CD14-positive monocyte (primary cell): ENCODE measurements around the gene FIGLA. TPM values are rescaled to one million over a fixed set of nuclear protein-coding genes. Genes with fewer than 3 reads are reported as not detected.
A peak's percentile ranks its signal among the peaks of the same experiment; 100 is the strongest.

Experiments used
- DNase-seq, 3 donors: peaks; one replicate each; pipeline ENCODE4 v3.0.0-alpha.2; 2011 to 2022
- H2AFZ ChIP-seq: 2 replicates; pipeline ENCODE4 v1.6.0; 2012; ENCODE audit warnings: mild to moderate bottlenecking, low read depth, low read length, inconsistent platforms; ENCODE audit not compliant: insufficient read depth, poor library complexity, severe bottlenecking
- H3K27ac ChIP-seq, 2 donors: 1 replicate in 1 of 2; 2 replicates in 1 of 2; pipeline ENCODE4 v1.5.1; 2012 to 2013; ENCODE audit warnings: low read length in 2 of 2, control low read depth in 1 of 2, inconsistent platforms in 1 of 2, low read depth in 1 of 2, mild to moderate bottlenecking in 1 of 2
- H3K27me3 ChIP-seq, 2 donors: one replicate each; pipeline versions ENCODE4 v1.6.0 to v1.6.1; 2011 to 2013; ENCODE audit warnings: low read length in 2 of 2; ENCODE audit not compliant: control insufficient read depth in 2 of 2, insufficient read depth in 2 of 2
- H3K36me3 ChIP-seq, 2 donors: replicated peaks in 1 of 2; 1 replicate in 1 of 2; 2 replicates in 1 of 2; pipeline versions ENCODE4 v1.5.1 to v1.6.1; 2012 to 2013; ENCODE audit warnings: low read length in 2 of 2, control low read depth in 1 of 2, inconsistent platforms in 1 of 2, mild to moderate bottlenecking in 1 of 2; ENCODE audit not compliant: insufficient read depth in 2 of 2, control insufficient read depth in 1 of 2
- H3K4me1 ChIP-seq, 2 donors: 1 replicate in 1 of 2; 2 replicates in 1 of 2; pipeline versions ENCODE4 v1.5.1 to v1.6.1; 2012 to 2013; ENCODE audit warnings: low read length in 2 of 2, control low read depth in 1 of 2, inconsistent platforms in 1 of 2, mild to moderate bottlenecking in 1 of 2, moderate library complexity in 1 of 2; ENCODE audit not compliant: insufficient read depth in 2 of 2, control insufficient read depth in 1 of 2
- H3K4me2 ChIP-seq: replicated peaks from 2 replicates; pipeline ENCODE3; 2012; ENCODE audit warnings: low read length, moderate library complexity, mild to moderate bottlenecking; ENCODE audit not compliant: poor library complexity, severe bottlenecking; ENCODE audit errors: extremely low read depth
- H3K4me3 ChIP-seq, 3 experiments: fragments of 200-600 bp in 1 of 3; sonication (generic) in 1 of 3; replicated peaks in 1 of 3; 1 replicate in 2 of 3; 2 replicates in 1 of 3; pipeline ENCODE4 v1.5.1; 2011 to 2013; ENCODE audit warnings: low read length in 3 of 3, mild to moderate bottlenecking in 3 of 3, control low read depth in 2 of 3, low read depth in 2 of 3, inconsistent platforms in 1 of 3, moderate library complexity in 1 of 3
- H3K79me2 ChIP-seq: 2 replicates; pipeline ENCODE4 v1.6.0; 2012; ENCODE audit warnings: mild to moderate bottlenecking, control low read depth, inconsistent platforms, low read length, moderate library complexity; ENCODE audit not compliant: insufficient read depth
- H3K9ac ChIP-seq: 2 replicates; pipeline ENCODE4 v1.6.0; 2017; ENCODE audit warnings: low read length, mild to moderate bottlenecking; ENCODE audit not compliant: insufficient read depth, poor library complexity, severe bottlenecking
- H3K9me3 ChIP-seq, 2 donors: replicated peaks in 1 of 2; 1 replicate in 1 of 2; 2 replicates in 1 of 2; pipeline versions ENCODE4 v1.5.1 to v1.6.1; 2012 to 2013; ENCODE audit warnings: low read length in 2 of 2, control low read depth in 1 of 2; ENCODE audit not compliant: control insufficient read depth in 1 of 2, insufficient read depth in 1 of 2
- H4K20me1 ChIP-seq: 2 replicates; pipeline ENCODE4 v1.6.0; 2012; ENCODE audit warnings: mild to moderate bottlenecking, low read length, control low read depth, moderate library complexity; ENCODE audit not compliant: insufficient read depth
- H3K27ac Mint-ChIP-seq, 7 donors: one replicate each; pipeline ENCODE4 v1.8.0; 2020; ENCODE audit warnings: mild to moderate bottlenecking in 7 of 7, mixed read lengths in 7 of 7, moderate library complexity in 6 of 7, inconsistent platforms in 2 of 7
- H3K27me3 Mint-ChIP-seq, 3 donors: one replicate each; pipeline ENCODE4 v1.8.0; 2021 to 2022; ENCODE audit warnings: low read depth in 3 of 3, mild to moderate bottlenecking in 3 of 3, mixed read lengths in 3 of 3, moderate library complexity in 3 of 3, inconsistent platforms in 1 of 3
- H3K36me3 Mint-ChIP-seq, 2 donors: one replicate each; pipeline ENCODE4 v1.8.0; 2020; ENCODE audit warnings: mixed read lengths in 2 of 2, inconsistent platforms in 1 of 2, mild to moderate bottlenecking in 1 of 2
- H3K4me1 Mint-ChIP-seq: one replicate; pipeline ENCODE4 v1.8.0; 2020; ENCODE audit warnings: mild to moderate bottlenecking, mixed read lengths
- H3K4me3 Mint-ChIP-seq, 2 donors: one replicate each; pipeline ENCODE4 v1.8.0; 2020; ENCODE audit warnings: mild to moderate bottlenecking in 2 of 2, mixed read lengths in 2 of 2, moderate library complexity in 1 of 2
- H3K9me3 Mint-ChIP-seq, 7 donors: one replicate each; pipeline ENCODE4 v1.8.0; 2020 to 2022; ENCODE audit warnings: mixed read lengths in 7 of 7, mild to moderate bottlenecking in 6 of 7, moderate library complexity in 6 of 7, inconsistent platforms in 2 of 7
- CTCF ChIP-seq: fragments of 200-600 bp; IDR thresholded peaks from one replicate; pipeline ENCODE4 v1.8.0; 2022; ENCODE audit warnings: antibody characterized with exemption, mild to moderate bottlenecking
- WGBS: methylation state at CpG from one replicate; pipeline ENCODE4 v1.1.5; 2013; ENCODE audit warnings: missing lambda C conversion rate; ENCODE audit not compliant: insufficient coverage; 5-methylcytosine and 5-hydroxymethylcytosine counted together
- intact Hi-C, 2 donors: fragments of 100-400 bp; cut with micrococcal nuclease; formaldehyde crosslinking; loops; one replicate each; pipeline versions ENCODE4 v1.15.0 to v1.15.1; 2023
- polyA plus RNA-seq, 3 donors: library from polyadenylated mRNA; depleted of rRNA in 1 of 3; unstranded in 2 of 3; stranded (reverse) in 1 of 3; fragments of 300-500 nt in 2 of 3; fragments of >200 nt in 1 of 3; fragmentation: Illumina TruSeq in 2 of 3; gene quantifications; 1 replicate in 2 of 3; 2 replicates in 1 of 3; pipeline ENCODE4 v1.2.3, GENCODE V29; 2012 to 2021

The FIGLA gene
- polyA plus RNA-seq, 3 donors, result 0.13 TPM; not detected in 2

- Histone ChIP-seq H3K4me3 (peak overlapping the region; percentile 3 to 73 (median 19)), H3K79me2 (no peaks in the 10 kb centered on the region), H2AFZ (peak overlapping the region; percentile 89), H3K9me3 (no peaks in the 10 kb centered on the region), H3K36me3 (no peaks in the 10 kb centered on the region), H3K4me1 (peaks cover 40 to 48% of the 10 kb centered on the region in 2 donors), H4K20me1 (no peaks in the 10 kb centered on the region), H3K27ac (no peak overlapping the region), H3K9ac (no peak overlapping the region), H3K4me2 (peak overlapping the region; percentile 82), H3K27me3 (peaks cover 37 to 52% of the 10 kb centered on the region in 2 donors)
- H3K9me3 Mint-ChIP-seq, result peaks cover 2 to 9% (median 4%) of the 10 kb centered on the region in 7 donors
- TF ChIP-seq CTCF, result peak; percentile 78
- peak overlapping the region in 1 of 7 donors; percentile 46 for H3K27ac Mint-ChIP-seq
- peak; percentile 58 to 72 (median 68) for DNase-seq
- peaks cover 48% of the 10 kb centered on the region for H3K4me1 Mint-ChIP-seq
- peaks cover 30 to 49% (median 46%) of the 10 kb centered on the region in 3 donors for H3K27me3 Mint-ChIP-seq
- peak overlapping the region; percentile 80 to 94 for H3K4me3 Mint-ChIP-seq
- WGBS, result 10% methylated on average over 23 of the region's 33 CpGs
- H3K36me3 Mint-ChIP-seq, result peaks cover 11 to 19% of the 10 kb centered on the region in 2 donors
- intact Hi-C loops, result loop anchor here (5.0 kb wide), 4 partner anchors 68 to 158 kb away; no protein-coding TSS in a partner anchor
Observed at GRCh38 chr2:70789304-70790135, 923 bp downstream of the FIGLA start.

DNA sequence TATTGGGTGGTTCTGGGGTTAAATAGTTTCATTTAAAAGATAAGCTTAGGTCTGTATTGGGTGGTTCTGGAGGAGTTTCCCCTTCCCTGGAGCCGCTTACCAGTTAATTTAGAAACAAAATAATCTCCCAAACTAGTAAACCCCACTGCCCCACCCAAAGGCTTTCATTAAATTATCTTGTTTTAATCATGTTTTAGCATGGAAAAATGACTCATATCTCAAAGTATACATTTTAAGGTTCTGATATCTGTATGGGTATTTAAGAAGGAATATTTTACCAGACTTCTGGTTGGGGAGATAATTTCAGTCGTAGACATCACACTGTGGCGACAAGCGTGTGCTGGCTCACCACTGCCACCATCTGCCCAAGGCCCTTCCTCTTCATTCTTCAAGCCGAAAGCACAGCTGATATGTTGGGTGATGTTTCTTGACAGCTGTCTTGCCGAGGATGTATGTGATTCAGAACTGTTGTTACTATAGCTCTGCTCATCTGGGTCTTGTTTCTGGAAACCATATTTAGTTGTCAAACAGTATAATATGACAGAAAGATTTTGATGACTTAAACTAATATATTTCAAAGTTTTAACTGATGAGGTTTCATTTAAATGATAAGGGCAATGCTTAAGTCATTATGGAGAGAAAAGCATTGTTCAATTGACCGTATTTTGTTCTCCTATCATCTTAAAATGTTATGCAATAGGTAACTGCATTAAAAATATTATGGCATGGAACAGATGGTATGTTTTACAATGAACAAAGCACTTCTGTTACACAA, 5.1 kb downstream of the FIGLA start:
- peaks cover 0 to 6% (median 4%) of the 10 kb centered on the region in 7 donors for H3K9me3 Mint-ChIP-seq
- H3K4me2 ChIP-seq, result no peak overlapping the region
- no peaks in the 10 kb centered on the region for H4K20me1 ChIP-seq
- no peaks in the 10 kb centered on the region for H3K79me2 ChIP-seq
- H3K27me3 Mint-ChIP-seq, result peaks cover 16 to 37% (median 34%) of the 10 kb centered on the region in 3 donors
- no peak overlapping the region for H3K9ac ChIP-seq
- no peak overlapping the region for H3K4me3 Mint-ChIP-seq
- 0% methylated on average over 1 of the region's 7 CpGs for WGBS
- H3K36me3 ChIP-seq, result no peaks in the 10 kb centered on the region
- H3K27ac Mint-ChIP-seq, result no peak overlapping the region
- no peak overlapping the region for H3K27ac ChIP-seq
- no peaks in the 10 kb centered on the region for H3K9me3 ChIP-seq
- peak; percentile 21 for TF ChIP-seq CTCF
- no peak overlapping the region for H2AFZ ChIP-seq
- peaks cover 6 to 8% of the 10 kb centered on the region in 2 donors for H3K4me1 ChIP-seq
- no peak overlapping the region for H3K4me3 ChIP-seq
- peak in 1 of 3 donors; percentile 17 for DNase-seq
- peaks cover 15% of the 10 kb centered on the region for H3K4me1 Mint-ChIP-seq
- H3K36me3 Mint-ChIP-seq, result peaks cover 0 to 5% of the 10 kb centered on the region in 2 donors
- intact Hi-C loops, result loop anchor here (5.0 kb wide), 3 partner anchors 72 to 137 kb away; no protein-coding TSS in a partner anchor
- peaks cover 26 to 41% of the 10 kb centered on the region in 2 donors for H3K27me3 ChIP-seq
